ENCODE results near the gene BMP7.

BMP7 gene

DNA sequence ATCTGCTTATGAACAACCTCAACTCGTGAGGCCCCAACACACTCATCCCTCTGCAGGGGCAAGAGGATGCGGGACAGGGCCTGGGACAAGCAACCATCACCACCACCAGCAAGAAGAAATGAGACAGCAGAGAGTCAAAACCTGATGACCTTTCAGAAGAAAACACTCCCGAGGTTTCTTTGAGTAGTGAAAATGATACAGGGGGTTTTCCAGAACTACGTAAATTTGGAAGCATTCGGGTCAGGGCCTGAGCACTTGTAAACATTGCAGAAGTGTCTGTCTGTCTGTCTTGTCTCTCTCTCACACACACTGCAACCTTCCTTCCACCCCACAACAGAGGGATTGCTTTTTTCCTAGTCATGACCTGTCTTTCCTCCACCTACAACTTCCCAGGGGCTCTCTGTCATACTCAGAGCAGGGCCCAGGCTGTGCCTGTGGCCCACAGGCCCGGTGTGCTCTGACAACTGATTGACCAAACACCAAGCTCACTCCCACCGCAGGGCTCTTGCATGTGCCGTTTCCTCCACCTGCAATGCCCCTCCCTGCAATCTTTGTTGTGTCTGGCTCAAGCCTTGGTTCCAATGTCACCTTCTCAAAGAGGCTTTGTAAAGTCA lies 90.9 kb downstream of the BMP7 start:
- no peak overlapping the region for H3K4me3 ChIP-seq (ENCODE audit: low read depth, low read length)
- TF ChIP-seq, protein P1, sequence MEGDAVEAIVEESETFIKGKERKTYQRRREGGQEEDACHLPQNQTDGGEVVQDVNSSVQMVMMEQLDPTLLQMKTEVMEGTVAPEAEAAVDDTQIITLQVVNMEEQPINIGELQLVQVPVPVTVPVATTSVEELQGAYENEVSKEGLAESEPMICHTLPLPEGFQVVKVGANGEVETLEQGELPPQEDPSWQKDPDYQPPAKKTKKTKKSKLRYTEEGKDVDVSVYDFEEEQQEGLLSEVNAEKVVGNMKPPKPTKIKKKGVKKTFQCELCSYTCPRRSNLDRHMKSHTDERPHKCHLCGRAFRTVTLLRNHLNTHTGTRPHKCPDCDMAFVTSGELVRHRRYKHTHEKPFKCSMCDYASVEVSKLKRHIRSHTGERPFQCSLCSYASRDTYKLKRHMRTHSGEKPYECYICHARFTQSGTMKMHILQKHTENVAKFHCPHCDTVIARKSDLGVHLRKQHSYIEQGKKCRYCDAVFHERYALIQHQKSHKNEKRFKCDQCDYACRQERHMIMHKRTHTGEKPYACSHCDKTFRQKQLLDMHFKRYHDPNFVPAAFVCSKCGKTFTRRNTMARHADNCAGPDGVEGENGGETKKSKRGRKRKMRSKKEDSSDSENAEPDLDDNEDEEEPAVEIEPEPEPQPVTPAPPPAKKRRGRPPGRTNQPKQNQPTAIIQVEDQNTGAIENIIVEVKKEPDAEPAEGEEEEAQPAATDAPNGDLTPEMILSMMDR (IDR thresholded peaks at IDR 0.05; ENCODE audit: low read depth, low read length, missing control alignments): no peak
- peak; percentile 10 for DNase-seq (ENCODE audit: low read depth)

GRCh38 chr20:57174737-57175136 lies 91.7 kb downstream of the BMP7 start:
- TF ChIP-seq, protein P1 (IDR thresholded peaks at IDR 0.05; ENCODE audit: low read depth, low read length, missing control alignments): no peak
- H3K4me3 ChIP-seq (ENCODE audit: low read depth, low read length): no peak overlapping the region
- DNase-seq (ENCODE audit: low read depth): no peak

DNA sequence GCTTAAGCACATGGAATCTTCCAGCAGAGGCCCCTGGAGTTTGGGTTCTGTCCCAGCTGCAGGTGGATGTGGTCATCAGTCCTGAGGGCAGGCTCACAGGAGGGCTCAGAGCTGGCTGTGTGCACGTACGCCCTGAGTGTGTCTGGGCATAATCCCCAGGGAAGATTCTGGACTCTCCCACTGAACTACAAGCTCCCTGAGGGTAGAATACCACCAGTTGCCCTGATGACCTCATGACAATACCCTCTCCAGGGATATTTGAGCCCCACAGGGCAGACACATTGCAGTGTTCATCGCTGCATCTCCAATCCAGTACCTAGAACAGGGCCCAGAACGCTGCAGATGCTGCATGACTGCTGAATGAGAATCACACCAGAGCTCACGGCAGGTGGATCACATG lies 92.5 kb downstream of the BMP7 start:
- no peak for DNase-seq (ENCODE audit: low read depth)
- no peak overlapping the region for H3K4me3 ChIP-seq (ENCODE audit: low read depth, low read length)
- TF ChIP-seq, protein P1 (IDR thresholded peaks at IDR 0.05; ENCODE audit: low read depth, low read length, missing control alignments): no peak

- TF ChIP-seq, protein P1 (IDR thresholded peaks at IDR 0.05; ENCODE audit: low read depth, low read length, missing control alignments): no peak
- no peak overlapping the region for H3K4me3 ChIP-seq (ENCODE audit: low read depth, low read length)
- DNase-seq (ENCODE audit: low read depth): no peak
Observed at GRCh38 chr20:57173041-57173440, 93.4 kb downstream of the BMP7 start.

GRCh38 chr20:57170343-57170742 lies 96.1 kb downstream of the BMP7 start:
- TF ChIP-seq, protein P1 (IDR thresholded peaks at IDR 0.05; ENCODE audit: low read depth, low read length, missing control alignments): no peak
- DNase-seq (ENCODE audit: low read depth): no peak
- H3K4me3 ChIP-seq (ENCODE audit: low read depth, low read length): no peak overlapping the region

DNA sequence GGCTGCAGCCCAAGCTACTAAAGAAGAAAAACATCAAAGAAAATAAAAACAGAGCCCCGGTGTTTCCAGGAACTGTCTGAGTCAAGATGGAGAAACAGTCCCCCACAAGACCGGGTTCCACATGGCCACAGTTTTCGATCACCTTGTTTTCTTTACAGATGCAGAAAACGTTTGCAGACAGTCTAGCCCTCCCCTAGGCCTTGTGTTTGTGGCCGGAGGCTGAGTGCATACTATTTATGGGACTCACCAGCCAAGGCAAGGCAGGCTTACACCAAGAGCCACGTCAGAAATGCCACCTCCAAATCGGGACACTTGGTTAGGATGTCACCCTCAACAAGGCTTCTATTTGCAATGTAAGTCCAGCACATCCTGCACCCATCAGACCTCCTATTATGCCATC lies 97.3 kb downstream of the BMP7 start:
- TF ChIP-seq, protein P1 (IDR thresholded peaks at IDR 0.05; ENCODE audit: low read depth, low read length, missing control alignments): no peak
- DNase-seq (ENCODE audit: low read depth): no peak
- no peak overlapping the region for H3K4me3 ChIP-seq (ENCODE audit: low read depth, low read length)

DNA sequence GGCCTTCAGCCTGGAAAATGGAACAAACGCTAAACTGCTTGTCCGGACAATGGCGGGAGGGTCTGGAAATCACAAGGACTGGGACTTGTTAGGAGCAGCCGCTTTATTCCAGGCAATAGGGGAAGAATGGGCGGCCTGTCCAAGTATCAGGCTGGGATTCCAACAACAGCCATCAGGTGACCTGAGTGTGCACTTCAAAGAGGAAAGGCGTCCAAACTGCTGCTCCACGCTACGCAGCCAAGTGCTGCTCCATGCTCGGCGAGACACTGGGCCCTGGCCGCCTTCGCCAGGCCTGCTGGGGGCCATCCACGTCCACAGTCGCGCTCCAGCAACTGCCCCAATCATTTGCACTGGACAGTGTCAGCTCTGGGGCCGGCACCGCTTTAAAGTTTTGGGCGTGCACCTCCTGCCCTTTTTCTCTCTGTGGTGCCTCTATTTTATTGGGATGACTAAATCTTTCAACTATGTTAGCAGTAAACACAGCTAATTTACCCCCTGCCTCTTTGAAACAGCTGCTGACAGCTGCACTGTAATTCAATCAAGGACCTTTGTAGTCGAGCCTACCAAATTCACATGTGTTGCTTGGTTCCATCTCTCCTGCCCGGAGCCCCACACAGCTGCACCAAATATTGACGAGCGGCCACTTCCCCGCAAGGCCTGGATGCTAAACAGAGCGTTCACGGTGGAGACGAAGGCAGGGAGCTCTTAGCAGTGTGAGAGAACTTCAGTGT lies 98.3 kb downstream of the BMP7 start:
- H3K4me3 ChIP-seq (ENCODE audit: low read depth, low read length): no peak overlapping the region
- DNase-seq (ENCODE audit: low read depth): no peak
- TF ChIP-seq, protein P1 (IDR thresholded peaks at IDR 0.05; ENCODE audit: low read depth, low read length, missing control alignments): no peak
